Measurements from ENCODE around the gene ZDHHC13. TPM values are rescaled to one million over a fixed set of nuclear protein-coding genes. Genes with fewer than 3 reads are reported as not detected.

ZDHHC13 gene
- total and polyA plus RNA-seq, 9 of the 15 experiments (the other 6 are each of a cell fraction or from before 2014, with no cell fraction given): 4.7 to 18.6 (median 10.0) TPM

DNA sequence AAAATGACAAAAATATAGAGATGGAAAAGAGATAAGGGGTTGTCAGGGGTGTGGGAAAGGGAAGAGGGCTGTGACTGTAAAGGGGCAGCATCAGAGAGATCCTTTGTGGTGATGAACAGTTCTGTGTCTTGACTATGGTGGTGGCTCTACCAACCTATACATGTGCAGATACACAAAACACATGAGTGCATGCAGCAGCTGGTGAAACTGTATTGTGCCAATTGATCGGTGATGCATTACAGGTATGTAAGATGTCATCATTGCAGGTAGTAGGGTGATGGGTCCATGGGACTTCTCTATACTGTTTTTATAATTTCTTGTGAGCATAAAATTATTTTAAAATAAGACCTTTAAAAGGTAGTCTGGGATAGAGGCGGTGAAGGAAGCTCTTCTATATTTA lies 24.1 kb upstream of the ZDHHC13 start (continued):
- TF ChIP-seq, protein P1, sequence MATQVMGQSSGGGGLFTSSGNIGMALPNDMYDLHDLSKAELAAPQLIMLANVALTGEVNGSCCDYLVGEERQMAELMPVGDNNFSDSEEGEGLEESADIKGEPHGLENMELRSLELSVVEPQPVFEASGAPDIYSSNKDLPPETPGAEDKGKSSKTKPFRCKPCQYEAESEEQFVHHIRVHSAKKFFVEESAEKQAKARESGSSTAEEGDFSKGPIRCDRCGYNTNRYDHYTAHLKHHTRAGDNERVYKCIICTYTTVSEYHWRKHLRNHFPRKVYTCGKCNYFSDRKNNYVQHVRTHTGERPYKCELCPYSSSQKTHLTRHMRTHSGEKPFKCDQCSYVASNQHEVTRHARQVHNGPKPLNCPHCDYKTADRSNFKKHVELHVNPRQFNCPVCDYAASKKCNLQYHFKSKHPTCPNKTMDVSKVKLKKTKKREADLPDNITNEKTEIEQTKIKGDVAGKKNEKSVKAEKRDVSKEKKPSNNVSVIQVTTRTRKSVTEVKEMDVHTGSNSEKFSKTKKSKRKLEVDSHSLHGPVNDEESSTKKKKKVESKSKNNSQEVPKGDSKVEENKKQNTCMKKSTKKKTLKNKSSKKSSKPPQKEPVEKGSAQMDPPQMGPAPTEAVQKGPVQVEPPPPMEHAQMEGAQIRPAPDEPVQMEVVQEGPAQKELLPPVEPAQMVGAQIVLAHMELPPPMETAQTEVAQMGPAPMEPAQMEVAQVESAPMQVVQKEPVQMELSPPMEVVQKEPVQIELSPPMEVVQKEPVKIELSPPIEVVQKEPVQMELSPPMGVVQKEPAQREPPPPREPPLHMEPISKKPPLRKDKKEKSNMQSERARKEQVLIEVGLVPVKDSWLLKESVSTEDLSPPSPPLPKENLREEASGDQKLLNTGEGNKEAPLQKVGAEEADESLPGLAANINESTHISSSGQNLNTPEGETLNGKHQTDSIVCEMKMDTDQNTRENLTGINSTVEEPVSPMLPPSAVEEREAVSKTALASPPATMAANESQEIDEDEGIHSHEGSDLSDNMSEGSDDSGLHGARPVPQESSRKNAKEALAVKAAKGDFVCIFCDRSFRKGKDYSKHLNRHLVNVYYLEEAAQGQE (IDR thresholded peaks at IDR 0.05; ENCODE audit: borderline replicate concordance): no peak
- TF ChIP-seq, protein P1 (CRISPR knock-in tag; IDR thresholded peaks at IDR 0.05; ENCODE audit: low read depth): no peak
- no peak for TF ChIP-seq RCOR1 (IDR thresholded peaks at IDR 0.05; ENCODE audit: borderline replicate concordance in 1 of 2, low read depth in 2 of 2, low read length in 2 of 2)
- TF ChIP-seq RBM15 (IDR thresholded peaks at IDR 0.05; ENCODE audit: insufficient read depth, low read length): no peak

Measured in K562 (cell line).